Measurements from ENCODE around the gene UBE2J1. TPM values are rescaled to one million over a fixed set of nuclear protein-coding genes. Genes with fewer than 3 reads are reported as not detected.

Gene UBE2J1
- polyA plus RNA-seq, 1 donor from 2014 or later, result 47.2 TPM

DNA sequence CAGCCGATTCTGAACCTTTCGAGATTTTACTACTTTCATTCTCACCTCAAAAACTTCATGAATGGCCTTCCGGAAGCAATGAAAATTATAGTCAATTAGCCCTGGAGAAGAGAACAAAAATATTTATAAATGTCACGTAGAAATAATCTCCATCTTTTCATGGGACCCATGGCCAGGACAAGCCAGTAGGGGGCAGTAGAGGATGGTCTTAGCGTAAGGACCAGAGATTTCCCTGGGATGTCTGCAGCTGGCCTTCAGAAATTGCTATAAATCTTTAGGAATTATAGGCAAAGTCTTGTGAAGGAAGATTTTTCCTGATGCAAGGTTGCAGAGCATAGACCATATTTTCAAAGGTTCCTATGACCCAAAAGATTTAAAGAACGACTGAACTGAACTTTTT is 15.6 kb upstream of the UBE2J1 start:
- Histone ChIP-seq H3K9ac (ENCODE audit: low read length) (no peak overlapping the region), H2AFZ (ENCODE audit: low read depth, low read length) (no peak overlapping the region)

DNA sequence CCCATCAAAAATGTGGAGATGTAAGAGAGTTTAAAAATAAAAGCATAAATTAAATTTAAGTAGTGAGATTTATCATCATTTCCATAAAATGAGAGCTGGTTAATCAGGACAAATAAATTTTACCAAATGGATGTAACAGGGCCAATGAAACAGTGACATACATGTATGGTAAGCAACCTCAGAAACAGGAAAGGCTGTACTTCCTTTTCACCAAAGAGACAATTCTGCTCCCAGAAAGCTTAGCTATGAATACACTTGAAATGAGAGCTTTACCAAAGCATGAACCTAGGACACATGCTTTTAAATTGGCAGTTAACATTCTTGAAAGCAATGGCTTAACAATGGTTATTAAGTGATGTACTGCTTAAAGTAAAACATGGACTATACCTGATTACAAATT is 12.1 kb upstream of the UBE2J1 start:
- H3K27ac ChIP-seq (ENCODE audit: low read length), result no peak overlapping the region
- no peak overlapping the region for H3K4me2 ChIP-seq (ENCODE audit: low read length)
- H2AFZ ChIP-seq (ENCODE audit: low read depth, low read length), result no peak overlapping the region
- no peaks in the 10 kb centered on the region for H3K9me3 ChIP-seq (ENCODE audit: low read length)
- H3K27me3 ChIP-seq (ENCODE audit: insufficient read depth, low read depth, low read length), result no peaks in the 10 kb centered on the region
- no peak for TF ChIP-seq POLR2AphosphoS5 (IDR thresholded peaks at IDR 0.05)
- TF ChIP-seq MXI1 (conservative IDR thresholded peaks at IDR 0.05; ENCODE audit: poor library complexity, severe bottlenecking), result no peak
- TF ChIP-seq SMC3 (conservative IDR thresholded peaks at IDR 0.05; ENCODE audit: poor library complexity), result no peak
- no peak for TF ChIP-seq RAD21 (conservative IDR thresholded peaks at IDR 0.05)
- TF ChIP-seq, protein P1, sequence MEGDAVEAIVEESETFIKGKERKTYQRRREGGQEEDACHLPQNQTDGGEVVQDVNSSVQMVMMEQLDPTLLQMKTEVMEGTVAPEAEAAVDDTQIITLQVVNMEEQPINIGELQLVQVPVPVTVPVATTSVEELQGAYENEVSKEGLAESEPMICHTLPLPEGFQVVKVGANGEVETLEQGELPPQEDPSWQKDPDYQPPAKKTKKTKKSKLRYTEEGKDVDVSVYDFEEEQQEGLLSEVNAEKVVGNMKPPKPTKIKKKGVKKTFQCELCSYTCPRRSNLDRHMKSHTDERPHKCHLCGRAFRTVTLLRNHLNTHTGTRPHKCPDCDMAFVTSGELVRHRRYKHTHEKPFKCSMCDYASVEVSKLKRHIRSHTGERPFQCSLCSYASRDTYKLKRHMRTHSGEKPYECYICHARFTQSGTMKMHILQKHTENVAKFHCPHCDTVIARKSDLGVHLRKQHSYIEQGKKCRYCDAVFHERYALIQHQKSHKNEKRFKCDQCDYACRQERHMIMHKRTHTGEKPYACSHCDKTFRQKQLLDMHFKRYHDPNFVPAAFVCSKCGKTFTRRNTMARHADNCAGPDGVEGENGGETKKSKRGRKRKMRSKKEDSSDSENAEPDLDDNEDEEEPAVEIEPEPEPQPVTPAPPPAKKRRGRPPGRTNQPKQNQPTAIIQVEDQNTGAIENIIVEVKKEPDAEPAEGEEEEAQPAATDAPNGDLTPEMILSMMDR (IDR thresholded peaks at IDR 0.05; ENCODE audit: poor library complexity, severe bottlenecking), result no peak
- no peak for TF ChIP-seq TAF1 (IDR thresholded peaks at IDR 0.05; ENCODE audit: low read depth)
- TF ChIP-seq EP300 (conservative IDR thresholded peaks at IDR 0.05; ENCODE audit: poor library complexity, severe bottlenecking), result no peak
- no peaks in the 10 kb centered on the region for H3K79me2 ChIP-seq (replicated peaks; ENCODE audit: insufficient read depth, low read length)
- H3K9ac ChIP-seq (ENCODE audit: low read length), result no peak overlapping the region
- H3K4me3 ChIP-seq (ENCODE audit: low read length), result no peak overlapping the region
- no peaks in the 10 kb centered on the region for H3K9me2 ChIP-seq (ENCODE audit: insufficient read depth, low read length)
- H3F3A ChIP-seq (ENCODE audit: insufficient read depth, low read length, poor library complexity, severe bottlenecking), result no peaks in the 10 kb centered on the region
- H4K20me1 ChIP-seq (ENCODE audit: insufficient read depth), result no peaks in the 10 kb centered on the region
- no peaks in the 10 kb centered on the region for H3K36me3 ChIP-seq (ENCODE audit: insufficient read depth, low read length)

More for the DNA sequence above, 15.6 kb upstream of the UBE2J1 start:
- Histone ChIP-seq H3K4me3 (ENCODE audit: low read length) (no peak overlapping the region), H3K9me3 (ENCODE audit: low read length) (no peaks in the 10 kb centered on the region), H3K4me2 (ENCODE audit: low read length) (no peak overlapping the region), H4K20me1 (ENCODE audit: insufficient read depth) (no peaks in the 10 kb centered on the region), H3K36me3 (ENCODE audit: insufficient read depth, low read length) (no peaks in the 10 kb centered on the region), H3K9me2 (ENCODE audit: insufficient read depth, low read length) (no peaks in the 10 kb centered on the region), H3K27ac (ENCODE audit: low read length) (no peak overlapping the region), H3K79me2 (replicated peaks; ENCODE audit: insufficient read depth, low read length) (no peaks in the 10 kb centered on the region), H3F3A (ENCODE audit: insufficient read depth, low read length, poor library complexity, severe bottlenecking) (no peaks in the 10 kb centered on the region), H3K27me3 (ENCODE audit: insufficient read depth, low read depth, low read length) (no peaks in the 10 kb centered on the region)
- TF ChIP-seq RAD21 (conservative IDR thresholded peaks at IDR 0.05), result peak; percentile 80
- TF ChIP-seq, protein P1 (IDR thresholded peaks at IDR 0.05; ENCODE audit: poor library complexity, severe bottlenecking), result peak; percentile 80
- peak; percentile 76 for TF ChIP-seq SMC3 (conservative IDR thresholded peaks at IDR 0.05; ENCODE audit: poor library complexity)
- TF ChIP-seq REST (IDR thresholded peaks at IDR 0.05; ENCODE audit: borderline replicate concordance), result no peak
